CD4-positive, alpha-beta T cell treated with Interleukin-12 subunit alpha and Interleukin-12 subunit beta, for 1 hour (primary cell): ENCODE data around the gene GOLGA8A.
"Not testable (repeated sequence)": the region's sequence is repeated elsewhere in the genome, so short reads cannot be mapped to it uniquely, and the experiment has no call there.

Experiments used
- DNase-seq: peaks from one replicate; pipeline ENCODE4 v3.0.0-alpha.2; 2020

Gene GOLGA8A

GRCh38 chr15:34437687-34438086, at the start of gene GOLGA8A:
GOLGA8A (minus strand) TSS chr15:34437808; CDS start chr15:34389691, 48,117 bp downstream.
- peak; percentile 88 for DNase-seq

GRCh38 chr15:34483644-34484043, 46.0 kb upstream of the GOLGA8A start:
- no peak for DNase-seq

GRCh38 chr15:34481370-34481769, 43.8 kb upstream of the GOLGA8A start:
- DNase-seq, result no peak

- no peak for DNase-seq
Observed at GRCh38 chr15:34473840-34474239, 36.2 kb upstream of the GOLGA8A start.

- DNase-seq, result no peak
Observed at GRCh38 chr15:34472947-34473346, 35.3 kb upstream of the GOLGA8A start.

GRCh38 chr15:34470892-34471291, 33.3 kb upstream of the GOLGA8A start:
- no peak for DNase-seq

- no peak for DNase-seq
Observed at GRCh38 chr15:34470091-34470490, 32.5 kb upstream of the GOLGA8A start.

GRCh38 chr15:34461730-34462129, 24.1 kb upstream of the GOLGA8A start:
- no peak for DNase-seq

- DNase-seq, result no peak
Observed at GRCh38 chr15:34460451-34460850, 22.8 kb upstream of the GOLGA8A start.

GRCh38 chr15:34456658-34457057, 19.1 kb upstream of the GOLGA8A start:
- no peak for DNase-seq

- DNase-seq, result no peak
Observed at GRCh38 chr15:34442891-34443290, 5.3 kb upstream of the GOLGA8A start.

- no peak for DNase-seq
Observed at GRCh38 chr15:34439878-34440277, 2.3 kb upstream of the GOLGA8A start.

GRCh38 chr15:34436956-34437442, 609 bp downstream of the GOLGA8A start:
- DNase-seq, result peak; percentile 48

GRCh38 chr15:34436126-34436955, 1.3 kb downstream of the GOLGA8A start:
- peak; percentile 36 for DNase-seq

GRCh38 chr15:34435658-34436057, 1.9 kb downstream of the GOLGA8A start:
- DNase-seq, result no peak

- DNase-seq, result no peak
Observed at GRCh38 chr15:34434627-34435305, 2.8 kb downstream of the GOLGA8A start.

- DNase-seq, result not testable (repeated sequence)
Observed at GRCh38 chr15:34433956-34434626, 3.5 kb downstream of the GOLGA8A start.

GRCh38 chr15:34430642-34431041, 7.0 kb downstream of the GOLGA8A start:
- not testable (repeated sequence) for DNase-seq

GRCh38 chr15:34423425-34424090, 14.1 kb downstream of the GOLGA8A start:
- DNase-seq, result not testable (repeated sequence)

GRCh38 chr15:34420953-34421352, 16.7 kb downstream of the GOLGA8A start:
- DNase-seq, result not testable (repeated sequence)

- DNase-seq, result not testable (repeated sequence)
Observed at GRCh38 chr15:34418435-34418834, 19.2 kb downstream of the GOLGA8A start.

GRCh38 chr15:34409511-34409910, 28.1 kb downstream of the GOLGA8A start:
- DNase-seq, result not testable (repeated sequence)

GRCh38 chr15:34408973-34409372, 28.6 kb downstream of the GOLGA8A start:
- not testable (repeated sequence) for DNase-seq
